SK-N-SH (cell line): Measurements from ENCODE around the gene GLRA3. TPM values are rescaled to one million over a fixed set of nuclear protein-coding genes. Genes with fewer than 3 reads are reported as not detected.

ENCODE experiments used
- CTCF ChIA-PET: fragments of 300-600, 350-600 bp; formaldehyde crosslinking; extraction: SDS; loops from one replicate; lab custom pipeline; 2021; lab: Yijun Ruan, JAX
- POLR2A ChIA-PET: fragments of 350-600 bp; sonication (Branson Sonifier 250); formaldehyde crosslinking; extraction: SDS; loops from one replicate; lab custom pipeline; 2020; ENCODE audit warnings: antibody characterized with exemption, inconsistent platforms; lab: Yijun Ruan, JAX
- DNase-seq: peaks from one replicate; pipeline ENCODE4 v3.0.0; 2012
- H2AFZ ChIP-seq: fragments of 200-600 bp; sonication (generic); 2 replicates; pipeline ENCODE4 v1.8.1; 2016; ENCODE audit warnings: antibody characterized with exemption, mild to moderate bottlenecking, low read depth
- H3F3A ChIP-seq: fragments of 200-600 bp; sonication (generic); replicated peaks from 2 replicates; pipeline ENCODE3; 2016; ENCODE audit warnings: antibody characterized with exemption, mild to moderate bottlenecking; ENCODE audit not compliant: insufficient read depth
- H3K27ac ChIP-seq, 2 experiments: fragments of 200-500 bp in 1 of 2; fragments of 200-600 bp in 1 of 2; sonication (Bioruptor generic) in 1 of 2; sonication (generic), shearing (Covaris generic) in 1 of 2; 2 replicates each; pipeline versions ENCODE4 v1.5.1 to v1.6.1; 2014 to 2016; ENCODE audit warnings: low read depth in 2 of 2, inconsistent platforms in 1 of 2, low read length in 1 of 2, mild to moderate bottlenecking in 1 of 2, mixed read lengths in 1 of 2
- H3K27me3 ChIP-seq: fragments of 200-600 bp; sonication (generic), shearing (Covaris generic); 2 replicates; pipeline ENCODE4 v1.6.1; 2016; ENCODE audit warnings: mixed run types; ENCODE audit not compliant: insufficient read depth
- H3K36me3 ChIP-seq, 2 experiments: fragments of 200-500 bp in 1 of 2; fragments of 200-600 bp in 1 of 2; sonication (Bioruptor generic) in 1 of 2; sonication (generic) in 1 of 2; replicated peaks in 1 of 2; 2 replicates each; pipeline versions ENCODE3 to v1.5.1; 2014 to 2016; ENCODE audit warnings: low read length in 1 of 2, mild to moderate bottlenecking in 1 of 2; ENCODE audit not compliant: insufficient read depth in 2 of 2, control insufficient read depth in 1 of 2
- H3K4me1 ChIP-seq, 2 experiments: fragments of 200-500 bp in 1 of 2; fragments of 200-600 bp in 1 of 2; sonication (Bioruptor generic) in 1 of 2; sonication (generic), shearing (Covaris generic) in 1 of 2; 2 replicates each; pipeline versions ENCODE4 v1.5.1 to v1.6.1; 2014 to 2016; ENCODE audit warnings: low read depth in 1 of 2, low read length in 1 of 2, mixed run types in 1 of 2; ENCODE audit not compliant: insufficient read depth in 2 of 2, control insufficient read depth in 1 of 2
- H3K4me2 ChIP-seq: fragments of 200-600 bp; sonication (generic), shearing (Covaris generic); 2 replicates; pipeline ENCODE4 v1.6.1; 2017; ENCODE audit warnings: mixed run types
- H3K4me3 ChIP-seq, 2 experiments: fragments of 200-500 bp in 1 of 2; fragments of 200-600 bp in 1 of 2; sonication (Bioruptor generic) in 1 of 2; sonication (generic), shearing (Covaris generic) in 1 of 2; 2 replicates each; pipeline versions ENCODE4 v1.5.1 to v1.8.1; 2014 to 2016; ENCODE audit warnings: low read depth in 2 of 2, inconsistent platforms in 1 of 2, low read length in 1 of 2, mild to moderate bottlenecking in 1 of 2, mixed read lengths in 1 of 2, moderate library complexity in 1 of 2
- H3K79me2 ChIP-seq: fragments of 200-600 bp; sonication (generic); 2 replicates; pipeline ENCODE4 v1.8.1; 2017; ENCODE audit warnings: mild to moderate bottlenecking; ENCODE audit not compliant: insufficient read depth
- H3K9ac ChIP-seq: fragments of 200-600 bp; sonication (generic); 2 replicates; pipeline ENCODE4 v1.6.1; 2017; ENCODE audit warnings: mixed run types
- H3K9me2 ChIP-seq: fragments of 200-600 bp; sonication (generic); 2 replicates; pipeline ENCODE4 v1.6.1; 2017; ENCODE audit warnings: mixed run types
- H3K9me3 ChIP-seq: fragments of 200-600 bp; sonication (generic); 2 replicates; pipeline ENCODE4 v1.6.1; 2017; ENCODE audit warnings: mixed run types, mild to moderate bottlenecking, moderate library complexity
- H4K20me1 ChIP-seq: fragments of 200-600 bp; sonication (generic); 2 replicates; pipeline ENCODE4 v1.6.1; 2017; ENCODE audit warnings: mild to moderate bottlenecking, mixed run types; ENCODE audit not compliant: insufficient read depth
- FOXJ3 ChIP-seq: sonication (generic); formaldehyde crosslinking; IDR thresholded peaks from 2 replicates; pipeline ENCODE4 v1.5.1; 2020; ENCODE audit warnings: mild to moderate bottlenecking, missing genetic modification reagents
- NRF1 ChIP-seq: IDR thresholded peaks from 2 replicates; pipeline ENCODE4 v1.6.1; 2012; ENCODE audit warnings: low read depth, mild to moderate bottlenecking, low read length
- RAD21 ChIP-seq: IDR thresholded peaks from 2 replicates; pipeline ENCODE4 v1.6.1; 2012; ENCODE audit warnings: mild to moderate bottlenecking, low read length
- SIN3A ChIP-seq: IDR thresholded peaks from 2 replicates; pipeline ENCODE4 v1.6.1; 2012; ENCODE audit warnings: low read depth, mild to moderate bottlenecking, low read length, moderate library complexity, borderline replicate concordance
- SMC3 ChIP-seq: IDR thresholded peaks from 2 replicates; pipeline ENCODE4 v1.6.1; 2012; ENCODE audit warnings: low read depth, low read length, improper control_type of control experiment
- TEAD4 ChIP-seq: IDR thresholded peaks from 2 replicates; pipeline ENCODE4 v1.4.0; 2012; ENCODE audit warnings: mild to moderate bottlenecking, borderline replicate concordance; ENCODE audit not compliant: insufficient read depth
- WGBS: methylation state at CpG from one replicate; pipeline ENCODE4 v1.1.6; 2017; ENCODE audit warnings: low lambda C conversion rate; 5-methylcytosine and 5-hydroxymethylcytosine counted together
- polyA plus RNA-seq, 3 experiments: library from polyadenylated mRNA; depleted of rRNA; stranded (reverse); fragments of >200 nt; gene quantifications; 2 replicates each; pipeline ENCODE4 v1.2.3, GENCODE V29; 2012
- TF ChIP-seq, protein P1 (sequence below): fragments of 150-350 bp; IDR thresholded peaks from 2 replicates; pipeline ENCODE4 v1.6.1; 2016; ENCODE audit warnings: mild to moderate bottlenecking, low read depth, low read length
- TF ChIP-seq, protein P2 (sequence below): fragments of 200-600 bp; sonication (generic); IDR thresholded peaks from 2 replicates; pipeline ENCODE4 v1.6.1; 2017; ENCODE audit warnings: antibody characterized with exemption, mild to moderate bottlenecking, moderate library complexity

GLRA3 gene
- polyA plus RNA-seq, 1 of the 3 experiments (the other 2 are of a cell fraction), result not detected

DNA sequence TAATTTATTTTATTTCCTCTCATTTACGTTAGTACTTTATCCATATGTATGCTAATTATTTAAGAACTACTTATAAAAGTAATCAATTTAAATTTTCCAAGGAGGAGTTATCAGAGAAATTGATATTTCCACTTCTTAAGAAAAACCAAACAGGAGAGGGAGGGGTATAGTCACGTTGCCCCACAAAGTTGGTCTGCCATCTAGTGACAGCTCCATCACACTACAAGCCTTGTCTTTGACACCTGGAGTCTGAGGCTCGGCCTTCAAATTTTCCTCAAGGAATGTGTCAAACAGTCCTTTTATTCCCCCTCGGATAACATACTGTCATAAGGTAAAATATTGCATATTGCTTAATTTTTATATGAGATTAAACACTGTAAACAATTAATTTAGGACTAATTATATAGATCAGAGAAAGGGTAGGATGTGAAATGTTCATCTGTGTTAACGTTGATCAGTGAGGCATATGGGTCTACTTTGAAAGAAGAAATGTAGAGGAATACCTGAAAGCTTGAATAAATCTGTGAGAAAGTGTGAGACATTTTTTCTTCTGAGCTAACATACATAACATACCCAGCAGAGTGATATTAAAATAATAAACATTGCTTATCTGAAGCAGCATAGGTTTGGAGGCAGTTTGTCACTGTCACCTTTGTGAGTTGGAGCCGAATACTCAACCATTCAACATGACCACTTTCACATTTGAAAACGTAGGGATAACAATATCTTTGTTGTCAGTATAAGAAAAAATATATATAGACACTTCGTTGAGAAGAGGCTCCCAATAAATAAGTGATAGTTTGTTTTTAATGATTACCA lies 114.4 kb downstream of the GLRA3 start:
- POLR2A ChIA-PET, result no interaction called here
- no peak overlapping the region; a peak in 1 of 4 replicates for H3K4me3 ChIP-seq

DNA sequence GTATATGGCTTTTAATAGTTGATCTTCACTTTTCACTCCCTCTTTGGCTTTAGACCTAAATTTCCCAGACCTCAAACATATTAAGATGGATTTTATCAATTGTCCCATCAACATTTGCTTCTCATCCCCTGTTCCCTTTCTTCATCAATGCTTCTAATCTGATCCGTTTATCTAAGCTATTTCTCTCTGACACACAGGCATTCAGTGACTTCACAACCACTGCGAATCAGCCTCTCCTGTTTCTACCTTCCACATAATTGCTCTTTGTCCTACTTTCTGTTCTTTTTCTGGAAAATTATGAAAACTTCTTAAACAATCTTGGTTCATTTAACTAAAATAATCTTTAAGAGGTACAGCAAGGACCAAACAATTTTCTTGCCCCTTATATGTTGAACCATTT lies 115.2 kb downstream of the GLRA3 start:
- ChIA-PET POLR2A (no interaction called here), CTCF (interaction anchor here (0.7 to 3.5 kb wide), 10 partner anchors 14 to 361 kb away, joined by 3 to 16 read pairs (median 4); no protein-coding TSS in a partner anchor)
- Histone ChIP-seq H3K79me2 (no peaks in the 10 kb centered on the region), H3K4me2 (no peak overlapping the region), H3K4me1 (no peaks in the 10 kb centered on the region), H3K27ac (no peak overlapping the region), H4K20me1 (no peaks in the 10 kb centered on the region), H3F3A (no peaks in the 10 kb centered on the region), H3K9ac (no peak overlapping the region), H3K36me3 (no peaks in the 10 kb centered on the region), H2AFZ (0 out of 2 replicates have a peak overlapping the region, but pooled peaks have one; percentile 3), H3K27me3 (no peaks in the 10 kb centered on the region; the same call in 1 of the 2 replicates), H3K9me3 (no peaks in the 10 kb centered on the region), H3K4me3 (no peak overlapping the region; a peak in 1 of 4 replicates), H3K9me2 (no peaks in the 10 kb centered on the region)
- no peak for DNase-seq
- TF ChIP-seq NRF1 (no peak), SIN3A (no peak), FOXJ3 (CRISPR knock-in tag) (no peak), TEAD4 (no peak), RAD21 (no peak)
- TF ChIP-seq, protein P1, sequence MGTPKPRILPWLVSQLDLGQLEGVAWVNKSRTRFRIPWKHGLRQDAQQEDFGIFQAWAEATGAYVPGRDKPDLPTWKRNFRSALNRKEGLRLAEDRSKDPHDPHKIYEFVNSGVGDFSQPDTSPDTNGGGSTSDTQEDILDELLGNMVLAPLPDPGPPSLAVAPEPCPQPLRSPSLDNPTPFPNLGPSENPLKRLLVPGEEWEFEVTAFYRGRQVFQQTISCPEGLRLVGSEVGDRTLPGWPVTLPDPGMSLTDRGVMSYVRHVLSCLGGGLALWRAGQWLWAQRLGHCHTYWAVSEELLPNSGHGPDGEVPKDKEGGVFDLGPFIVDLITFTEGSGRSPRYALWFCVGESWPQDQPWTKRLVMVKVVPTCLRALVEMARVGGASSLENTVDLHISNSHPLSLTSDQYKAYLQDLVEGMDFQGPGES, result no peak
- 12% methylated on average over 2 of the region's 2 CpGs for WGBS

More for the DNA sequence above, 114.4 kb downstream of the GLRA3 start:
- peak; percentile 60 for DNase-seq
- Histone ChIP-seq H3K9me2 (no peaks in the 10 kb centered on the region), H3K27me3 (no peaks in the 10 kb centered on the region; the same call in 1 of the 2 replicates), H3F3A (no peaks in the 10 kb centered on the region), H3K4me1 (no peaks in the 10 kb centered on the region), H4K20me1 (no peaks in the 10 kb centered on the region), H3K27ac (no peak overlapping the region), H3K9ac (no peak overlapping the region), H2AFZ (no peak overlapping the region), H3K9me3 (no peaks in the 10 kb centered on the region), H3K4me2 (no peak overlapping the region), H3K36me3 (no peaks in the 10 kb centered on the region), H3K79me2 (no peaks in the 10 kb centered on the region)
- CTCF ChIA-PET, result interaction anchor here (0.8 to 3.5 kb wide), 10 partner anchors 10 to 362 kb away, joined by 3 to 16 read pairs (median 4); no protein-coding TSS in a partner anchor
- peak; percentile 67 for TF ChIP-seq RAD21
- TF ChIP-seq, protein P2, sequence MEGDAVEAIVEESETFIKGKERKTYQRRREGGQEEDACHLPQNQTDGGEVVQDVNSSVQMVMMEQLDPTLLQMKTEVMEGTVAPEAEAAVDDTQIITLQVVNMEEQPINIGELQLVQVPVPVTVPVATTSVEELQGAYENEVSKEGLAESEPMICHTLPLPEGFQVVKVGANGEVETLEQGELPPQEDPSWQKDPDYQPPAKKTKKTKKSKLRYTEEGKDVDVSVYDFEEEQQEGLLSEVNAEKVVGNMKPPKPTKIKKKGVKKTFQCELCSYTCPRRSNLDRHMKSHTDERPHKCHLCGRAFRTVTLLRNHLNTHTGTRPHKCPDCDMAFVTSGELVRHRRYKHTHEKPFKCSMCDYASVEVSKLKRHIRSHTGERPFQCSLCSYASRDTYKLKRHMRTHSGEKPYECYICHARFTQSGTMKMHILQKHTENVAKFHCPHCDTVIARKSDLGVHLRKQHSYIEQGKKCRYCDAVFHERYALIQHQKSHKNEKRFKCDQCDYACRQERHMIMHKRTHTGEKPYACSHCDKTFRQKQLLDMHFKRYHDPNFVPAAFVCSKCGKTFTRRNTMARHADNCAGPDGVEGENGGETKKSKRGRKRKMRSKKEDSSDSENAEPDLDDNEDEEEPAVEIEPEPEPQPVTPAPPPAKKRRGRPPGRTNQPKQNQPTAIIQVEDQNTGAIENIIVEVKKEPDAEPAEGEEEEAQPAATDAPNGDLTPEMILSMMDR, result peak; percentile 77
- peak; percentile 50 for TF ChIP-seq SMC3
- TF ChIP-seq TEAD4, result no peak
- 21% methylated on average over 8 of the region's 8 CpGs for WGBS
